Subcutaneous abdominal adipose tissue (tissue), 5 donors: ENCODE results near the gene PEX14.
A peak's percentile ranks its signal among the peaks of the same experiment; 100 is the strongest.

Experiments used
- H3K27ac ChIP-seq: one replicate; pipeline ENCODE4 v1.7.0; 2013; ENCODE audit warnings: low read depth, mild to moderate bottlenecking, inconsistent platforms, low read length, moderate library complexity
- H3K27me3 ChIP-seq, 5 donors: one replicate each; pipeline ENCODE4 v1.7.0; 2013; ENCODE audit warnings: low read length in 5 of 5, inconsistent platforms in 1 of 5; ENCODE audit not compliant: control insufficient read depth in 5 of 5, insufficient read depth in 4 of 5
- H3K36me3 ChIP-seq, 5 donors: one replicate each; pipeline ENCODE4 v1.7.0; 2013; ENCODE audit warnings: low read length in 5 of 5; ENCODE audit not compliant: control insufficient read depth in 5 of 5, insufficient read depth in 5 of 5
- H3K4me1 ChIP-seq, 5 donors: one replicate each; pipeline ENCODE4 v1.7.0; 2013; ENCODE audit warnings: low read length in 5 of 5, mild to moderate bottlenecking in 3 of 5, moderate library complexity in 1 of 5; ENCODE audit not compliant: control insufficient read depth in 5 of 5, insufficient read depth in 5 of 5
- H3K4me3 ChIP-seq, 5 donors: one replicate each; pipeline ENCODE4 v1.7.0; 2013; ENCODE audit warnings: low read length in 5 of 5, low read depth in 1 of 5
- H3K9ac ChIP-seq, 5 donors: one replicate each; pipeline ENCODE4 v1.7.0; 2013; ENCODE audit warnings: low read length in 5 of 5, mild to moderate bottlenecking in 4 of 5, moderate library complexity in 3 of 5
- H3K9me3 ChIP-seq, 5 donors: one replicate each; pipeline ENCODE4 v1.7.0; 2013; ENCODE audit warnings: low read length in 5 of 5; ENCODE audit not compliant: control insufficient read depth in 5 of 5
- donor health status: healthy.
- donor health status: healthy.
- donor health status: healthy.
- donor health status: healthy.
- donor health status: healthy.

The PEX14 gene

GRCh38 chr1:10433790-10434189, 41.0 kb upstream of the PEX14 start:
- no peaks in the 10 kb centered on the region for H3K9me3 ChIP-seq
- no peak overlapping the region for H3K9ac ChIP-seq
- no peak overlapping the region for H3K27ac ChIP-seq
- H3K27me3 ChIP-seq: no peaks in the 10 kb centered on the region
- H3K4me1 ChIP-seq: peaks cover 6 to 21% (median 16%) of the 10 kb centered on the region in 5 donors
- H3K4me3 ChIP-seq: no peak overlapping the region
- no peaks in the 10 kb centered on the region for H3K36me3 ChIP-seq

DNA sequence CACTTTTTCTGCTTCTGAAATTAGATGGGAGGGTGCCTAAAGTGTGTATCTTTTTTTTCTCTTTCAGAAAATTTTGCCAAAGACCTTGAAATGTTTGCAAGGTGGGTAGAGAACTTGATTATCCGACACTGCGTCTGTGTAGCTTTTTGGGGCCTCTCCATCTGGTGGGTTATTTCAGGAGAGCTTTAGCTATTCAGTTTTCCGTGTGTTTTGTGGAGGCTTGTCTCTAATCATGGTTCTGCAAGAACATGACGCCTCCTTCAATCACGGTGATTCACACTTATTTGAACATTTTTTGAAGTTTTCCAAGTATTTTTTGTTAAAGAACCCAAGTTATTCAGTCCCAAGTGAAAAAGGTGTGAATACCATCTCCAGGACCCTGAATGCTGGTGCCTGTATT, 40.2 kb upstream of the PEX14 start:
- Histone ChIP-seq H3K27me3 (no peaks in the 10 kb centered on the region), H3K9me3 (no peaks in the 10 kb centered on the region), H3K4me1 (peaks cover 6 to 18% (median 15%) of the 10 kb centered on the region in 5 donors), H3K4me3 (no peak overlapping the region), H3K9ac (no peak overlapping the region), H3K27ac (no peak overlapping the region), H3K36me3 (no peaks in the 10 kb centered on the region)

DNA sequence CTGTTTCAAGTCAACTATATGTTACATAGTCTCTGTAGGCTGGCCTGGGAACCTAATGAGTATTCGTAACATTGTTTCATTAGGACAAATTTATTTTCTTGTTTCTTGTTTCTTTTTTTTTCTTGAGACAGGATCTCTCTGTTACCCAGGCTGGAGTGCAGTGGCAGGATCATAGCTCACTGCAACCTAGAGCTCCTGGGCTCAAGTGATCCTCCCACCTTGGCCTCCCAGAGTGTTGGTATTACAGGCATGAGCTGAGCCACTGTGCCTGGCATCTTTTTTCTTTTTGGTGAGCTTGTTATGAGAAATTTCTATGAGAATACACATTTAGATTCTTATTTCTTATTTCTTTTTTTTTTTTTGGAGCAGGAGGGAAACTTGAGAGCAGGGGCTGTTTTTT, 37.7 kb upstream of the PEX14 start:
- Histone ChIP-seq H3K9me3 (no peaks in the 10 kb centered on the region), H3K36me3 (peaks cover 0 to 4% (median 0%) of the 10 kb centered on the region in 5 donors), H3K27ac (no peak overlapping the region), H3K9ac (no peak overlapping the region), H3K4me3 (no peak overlapping the region), H3K27me3 (no peaks in the 10 kb centered on the region), H3K4me1 (no peaks in the 10 kb centered on the region)

- Histone ChIP-seq H3K4me3 (no peak overlapping the region), H3K27me3 (no peaks in the 10 kb centered on the region), H3K9me3 (no peaks in the 10 kb centered on the region), H3K36me3 (peaks cover 0 to 4% (median 0%) of the 10 kb centered on the region in 5 donors), H3K27ac (no peak overlapping the region), H3K4me1 (no peaks in the 10 kb centered on the region), H3K9ac (no peak overlapping the region)
These were observed 36.0 kb upstream of the PEX14 start for GRCh38 chr1:10438677-10439163.

DNA sequence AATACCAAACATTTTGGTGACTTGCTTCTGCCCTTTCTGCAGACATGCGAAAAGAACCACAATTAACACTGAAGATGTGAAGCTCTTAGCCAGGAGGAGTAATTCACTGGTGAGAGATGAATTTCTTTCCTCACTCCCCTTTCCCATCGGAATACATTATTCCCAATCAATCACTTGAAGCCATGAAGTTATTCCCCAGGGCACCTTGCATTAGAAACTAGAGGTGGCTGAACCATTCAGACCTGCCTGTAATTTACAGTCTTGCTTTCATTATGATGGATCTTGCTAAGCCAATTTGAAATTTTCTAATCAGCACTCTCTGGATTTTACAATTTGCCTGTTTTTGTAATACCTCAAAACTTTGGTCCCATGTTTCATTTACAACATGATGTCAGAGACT, 34.4 kb upstream of the PEX14 start:
- Histone ChIP-seq H3K36me3 (peaks cover 0 to 10% (median 3%) of the 10 kb centered on the region in 5 donors), H3K27me3 (no peaks in the 10 kb centered on the region), H3K4me3 (no peak overlapping the region), H3K9me3 (no peaks in the 10 kb centered on the region), H3K9ac (no peak overlapping the region), H3K4me1 (no peaks in the 10 kb centered on the region), H3K27ac (no peak overlapping the region)

DNA sequence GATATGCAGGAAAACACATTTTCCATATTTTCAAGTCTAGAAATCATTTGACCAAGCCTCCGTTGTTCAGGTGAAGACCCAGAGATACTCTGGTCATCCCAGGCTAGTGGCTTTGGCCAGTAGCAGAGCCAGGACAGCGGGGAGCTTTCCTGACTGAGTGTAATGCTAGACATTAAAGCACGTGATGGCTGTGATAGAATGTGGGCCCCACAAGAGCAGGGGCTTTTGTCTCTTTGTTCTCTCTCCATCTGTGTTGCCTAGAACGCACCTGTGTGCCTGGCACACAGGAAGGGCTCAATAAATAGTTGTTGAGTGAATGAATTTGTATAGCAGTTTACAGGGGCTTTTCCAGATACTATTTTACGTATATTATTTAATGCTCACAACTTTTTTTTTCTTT, 34.0 kb upstream of the PEX14 start:
- Histone ChIP-seq H3K9me3 (no peaks in the 10 kb centered on the region), H3K4me1 (no peaks in the 10 kb centered on the region), H3K36me3 (peaks cover 0 to 10% (median 3%) of the 10 kb centered on the region in 5 donors), H3K27ac (no peak overlapping the region), H3K27me3 (no peaks in the 10 kb centered on the region), H3K9ac (no peak overlapping the region), H3K4me3 (no peak overlapping the region)

GRCh38 chr1:10444248-10444647, 30.5 kb upstream of the PEX14 start:
- H3K4me1 ChIP-seq: no peaks in the 10 kb centered on the region
- H3K27me3 ChIP-seq: peaks cover 0 to 2% (median 0%) of the 10 kb centered on the region in 5 donors
- peaks cover 0 to 10% (median 3%) of the 10 kb centered on the region in 5 donors for H3K36me3 ChIP-seq
- H3K4me3 ChIP-seq: no peak overlapping the region
- H3K9me3 ChIP-seq: no peaks in the 10 kb centered on the region
- H3K9ac ChIP-seq: no peak overlapping the region
- no peak overlapping the region for H3K27ac ChIP-seq

GRCh38 chr1:10444795-10445397, 29.9 kb upstream of the PEX14 start:
- Histone ChIP-seq H3K27ac (no peak overlapping the region), H3K27me3 (peaks cover 0 to 8% (median 5%) of the 10 kb centered on the region in 5 donors), H3K4me3 (no peak overlapping the region), H3K4me1 (peaks cover 0 to 5% (median 0%) of the 10 kb centered on the region in 5 donors), H3K9ac (no peak overlapping the region), H3K9me3 (no peaks in the 10 kb centered on the region), H3K36me3 (peaks cover 0 to 10% (median 3%) of the 10 kb centered on the region in 5 donors)

GRCh38 chr1:10446790-10447422, 27.8 kb upstream of the PEX14 start:
- H3K27ac ChIP-seq: no peak overlapping the region
- H3K4me3 ChIP-seq: no peak overlapping the region
- peaks cover 6 to 15% (median 11%) of the 10 kb centered on the region in 5 donors for H3K27me3 ChIP-seq
- H3K9ac ChIP-seq: no peak overlapping the region
- peaks cover 0 to 7% (median 3%) of the 10 kb centered on the region in 5 donors for H3K36me3 ChIP-seq
- H3K4me1 ChIP-seq: peaks cover 0 to 17% (median 8%) of the 10 kb centered on the region in 5 donors
- no peaks in the 10 kb centered on the region for H3K9me3 ChIP-seq

GRCh38 chr1:10449751-10450150, 25.0 kb upstream of the PEX14 start, which contains the start of gene CORT:
Gene CORT (plus strand): TSS chr1:10450031. CDS start chr1:10450224, 193 bp downstream.
- no peak within 1 kb of the TSS for H3K27ac ChIP-seq
- H3K9ac ChIP-seq: peak within 1 kb of the TSS in 1 of 5 donors; percentile 21
- no peaks in the 10 kb centered on the region for H3K9me3 ChIP-seq
- H3K4me1 ChIP-seq: peaks cover 0 to 17% (median 8%) of the 10 kb centered on the region in 5 donors
- H3K36me3 ChIP-seq: peaks cover 0 to 3% (median 0%) of the 10 kb centered on the region in 5 donors
- H3K4me3 ChIP-seq: peak within 1 kb of the TSS in 1 of 5 donors; percentile 2
- H3K27me3 ChIP-seq: peaks cover 6 to 15% (median 11%) of the 10 kb centered on the region in 5 donors
